Head of caudate nucleus (tissue), 42 donors: ENCODE measurements around the gene TTC5.
"Not testable (repeated sequence)": the region's sequence is repeated elsewhere in the genome, so short reads cannot be mapped to it uniquely, and the experiment has no call there.

Experiments used
- DNase-seq, 42 donors: peaks; one replicate each; pipeline versions ENCODE4 v3.0.0 to v3.0.0-alpha.2; 2020 to 2021; ENCODE audit warnings: mixed read lengths in 7 of 42
- intact Hi-C: fragments of 100-400 bp; cut with DNase I; formaldehyde crosslinking; loops from one replicate; pipeline ENCODE4 v1.15.0; 2022

Gene TTC5, protein sequence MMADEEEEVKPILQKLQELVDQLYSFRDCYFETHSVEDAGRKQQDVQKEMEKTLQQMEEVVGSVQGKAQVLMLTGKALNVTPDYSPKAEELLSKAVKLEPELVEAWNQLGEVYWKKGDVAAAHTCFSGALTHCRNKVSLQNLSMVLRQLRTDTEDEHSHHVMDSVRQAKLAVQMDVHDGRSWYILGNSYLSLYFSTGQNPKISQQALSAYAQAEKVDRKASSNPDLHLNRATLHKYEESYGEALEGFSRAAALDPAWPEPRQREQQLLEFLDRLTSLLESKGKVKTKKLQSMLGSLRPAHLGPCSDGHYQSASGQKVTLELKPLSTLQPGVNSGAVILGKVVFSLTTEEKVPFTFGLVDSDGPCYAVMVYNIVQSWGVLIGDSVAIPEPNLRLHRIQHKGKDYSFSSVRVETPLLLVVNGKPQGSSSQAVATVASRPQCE

DNA sequence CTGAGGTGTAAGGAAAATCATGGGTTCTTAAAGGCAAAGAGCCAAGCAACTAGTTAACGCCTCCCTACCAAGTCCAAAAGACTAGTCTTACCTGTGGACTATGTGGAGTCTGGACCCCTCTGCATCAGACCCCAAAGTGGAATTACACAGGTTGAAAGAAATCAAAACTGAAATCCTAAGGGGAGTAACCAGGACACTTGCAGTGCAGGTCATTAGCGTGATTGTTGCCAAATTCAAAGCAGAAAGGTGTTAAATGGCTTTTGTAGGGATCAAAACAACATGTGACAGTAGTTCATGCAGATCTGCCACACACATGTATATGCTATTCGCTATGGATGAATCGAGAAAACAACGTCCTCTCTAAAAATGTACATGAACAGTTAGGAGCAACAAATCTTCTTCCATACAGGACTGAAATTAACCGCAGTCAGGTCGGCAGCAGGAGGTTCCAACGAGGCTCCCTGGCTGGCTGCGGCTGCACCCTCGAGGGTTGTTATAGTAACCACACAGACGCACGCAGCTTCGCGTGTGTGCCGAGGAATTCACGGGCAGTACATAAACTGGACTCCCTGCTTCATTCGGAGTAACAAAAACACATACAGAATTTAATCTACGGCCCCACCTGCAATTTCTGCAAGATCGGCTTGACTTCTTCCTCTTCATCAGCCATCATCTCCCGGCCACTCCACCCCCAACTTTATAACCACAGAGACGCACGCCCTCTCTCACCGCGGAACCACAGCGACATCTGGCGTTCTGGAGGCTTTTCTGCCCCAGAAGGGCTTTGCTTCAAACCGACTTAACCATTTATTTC lies at the start of gene TTC5:
TSS of gene TTC5 (minus strand) at position 687 of the 814 bp plus-strand sequence. CDS start at position 673, 14 bp downstream.
- intact Hi-C loops, result no loop called here
- peak; percentile 66 to 94 (median 86) for DNase-seq

DNA sequence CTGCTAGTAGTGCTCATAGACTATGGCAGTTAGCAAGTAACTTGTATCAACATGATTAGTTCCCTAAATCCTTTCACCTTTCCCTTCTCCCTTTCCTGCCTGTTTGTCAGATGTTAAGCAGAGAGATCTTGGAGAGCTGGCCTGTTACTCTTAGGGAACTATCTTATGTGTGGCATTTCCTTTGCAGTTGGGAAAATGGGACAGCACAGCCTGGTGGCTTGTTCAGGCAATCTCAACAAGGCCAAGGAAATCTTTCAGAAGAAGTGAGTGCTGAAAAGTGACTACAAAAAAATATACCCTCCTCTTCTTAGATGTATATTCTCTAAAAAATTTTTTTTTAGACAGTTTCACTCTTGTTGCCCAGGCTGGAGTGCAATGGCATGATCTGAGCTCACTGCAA lies 45.1 kb upstream of the TTC5 start:
- intact Hi-C loops, result no loop called here
- DNase-seq, result no peak

DNA sequence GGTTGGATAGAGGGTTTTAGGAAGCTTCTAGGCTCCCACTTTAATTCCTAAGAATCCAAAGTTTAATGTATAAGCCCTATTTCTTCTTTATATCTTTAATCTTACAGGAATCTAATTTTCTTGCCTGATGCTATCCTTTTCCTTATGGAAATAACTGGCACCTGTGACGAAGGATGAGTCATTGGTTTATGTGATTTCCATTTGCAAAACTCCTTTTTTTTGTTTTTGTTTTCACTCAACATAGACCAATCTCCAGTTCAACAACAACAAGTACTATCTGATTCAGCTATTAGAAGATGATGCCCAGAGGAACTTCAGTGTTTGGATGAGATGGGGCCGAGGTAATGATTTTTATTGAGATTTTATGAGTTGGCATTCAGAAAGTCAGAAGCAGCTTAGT lies 44.5 kb upstream of the TTC5 start:
- no peak for DNase-seq
- intact Hi-C loops, result no loop called here

DNA sequence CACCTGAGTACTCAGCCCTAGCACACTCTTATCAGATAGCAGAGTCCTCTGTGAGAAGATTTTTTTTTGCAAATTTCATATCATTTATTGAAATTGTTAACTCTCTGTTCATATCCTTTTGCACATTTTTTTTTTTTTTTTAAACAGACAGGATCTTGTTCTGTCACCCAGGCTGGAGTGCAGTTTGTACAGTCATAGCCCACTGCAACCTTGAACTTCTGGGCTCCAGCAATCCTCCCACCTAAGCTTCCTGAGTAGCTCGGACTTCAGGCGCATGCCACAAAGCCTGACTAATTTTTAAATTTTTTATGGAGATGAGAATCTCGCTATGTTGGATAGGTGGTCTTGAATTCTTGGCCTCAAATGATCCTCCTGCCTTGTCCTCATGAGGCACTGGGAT lies 42.0 kb upstream of the TTC5 start:
- intact Hi-C loops, result no loop called here

DNA sequence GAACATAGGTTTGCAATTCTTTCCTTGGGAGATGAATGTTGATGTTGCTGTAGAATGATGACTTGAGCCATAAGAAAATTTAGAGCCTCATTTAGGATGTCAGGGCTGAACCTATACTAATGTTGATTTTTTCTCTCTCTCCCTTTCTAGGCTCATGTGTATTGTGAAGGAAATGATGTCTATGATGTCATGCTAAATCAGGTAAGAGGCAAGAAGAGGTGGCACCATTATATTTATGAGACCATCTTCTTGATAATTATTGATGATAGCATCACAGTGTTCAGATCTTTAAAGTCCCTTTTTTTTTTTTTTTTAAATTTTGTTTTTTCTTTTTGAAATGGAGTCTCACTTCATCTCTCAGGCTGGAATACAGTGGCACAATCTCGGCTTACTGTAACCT lies 41.0 kb upstream of the TTC5 start:
- DNase-seq, result no peak
- intact Hi-C loops, result no loop called here

More for the DNA sequence above, 42.0 kb upstream of the TTC5 start:
- DNase-seq, result no peak

DNA sequence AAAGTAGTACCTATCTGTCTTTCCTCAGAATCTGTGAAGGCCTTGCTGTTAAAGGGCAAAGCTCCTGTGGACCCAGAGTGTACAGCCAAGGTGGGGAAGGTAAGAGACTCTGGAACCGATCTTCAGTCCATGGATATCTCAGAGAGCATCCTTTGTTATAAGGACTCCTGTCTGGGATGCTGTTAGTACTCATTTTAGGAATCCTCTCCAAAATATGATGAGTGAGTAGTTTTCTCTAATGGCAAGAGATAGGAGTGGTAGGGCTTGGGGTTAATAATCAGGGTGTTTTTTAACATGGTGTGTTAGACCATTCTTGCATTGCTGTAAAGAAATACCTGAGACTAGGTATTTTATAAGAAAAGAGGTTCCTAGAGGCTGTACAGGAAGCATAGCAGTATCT lies 39.6 kb upstream of the TTC5 start:
- intact Hi-C loops, result no loop called here

DNA sequence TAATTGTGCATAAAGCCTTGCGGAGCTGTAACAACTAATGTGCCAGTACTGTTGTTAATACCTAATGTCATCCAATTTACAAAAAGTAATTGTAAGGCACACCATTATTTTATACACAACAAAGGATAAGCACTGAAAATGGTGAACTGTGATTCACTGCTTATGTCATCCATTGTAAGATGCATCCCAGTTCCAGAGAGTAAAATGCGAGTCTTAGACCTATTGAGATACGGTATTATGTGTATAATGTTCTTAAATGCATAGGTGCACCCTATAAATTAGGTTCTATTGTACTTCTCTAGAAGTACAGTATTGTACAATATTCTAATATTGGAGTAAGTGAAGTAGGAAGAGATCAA lies 38.1 kb upstream of the TTC5 start:
- intact Hi-C loops, result loop anchor here (2.0 to 5.0 kb wide), 2 partner anchors 117 to 268 kb away; partner anchors contain the start of gene PIP4P1
- DNase-seq, result peak in 1 of 42 donors; percentile 3

More for the DNA sequence above, 39.6 kb upstream of the TTC5 start:
- DNase-seq, result no peak

DNA sequence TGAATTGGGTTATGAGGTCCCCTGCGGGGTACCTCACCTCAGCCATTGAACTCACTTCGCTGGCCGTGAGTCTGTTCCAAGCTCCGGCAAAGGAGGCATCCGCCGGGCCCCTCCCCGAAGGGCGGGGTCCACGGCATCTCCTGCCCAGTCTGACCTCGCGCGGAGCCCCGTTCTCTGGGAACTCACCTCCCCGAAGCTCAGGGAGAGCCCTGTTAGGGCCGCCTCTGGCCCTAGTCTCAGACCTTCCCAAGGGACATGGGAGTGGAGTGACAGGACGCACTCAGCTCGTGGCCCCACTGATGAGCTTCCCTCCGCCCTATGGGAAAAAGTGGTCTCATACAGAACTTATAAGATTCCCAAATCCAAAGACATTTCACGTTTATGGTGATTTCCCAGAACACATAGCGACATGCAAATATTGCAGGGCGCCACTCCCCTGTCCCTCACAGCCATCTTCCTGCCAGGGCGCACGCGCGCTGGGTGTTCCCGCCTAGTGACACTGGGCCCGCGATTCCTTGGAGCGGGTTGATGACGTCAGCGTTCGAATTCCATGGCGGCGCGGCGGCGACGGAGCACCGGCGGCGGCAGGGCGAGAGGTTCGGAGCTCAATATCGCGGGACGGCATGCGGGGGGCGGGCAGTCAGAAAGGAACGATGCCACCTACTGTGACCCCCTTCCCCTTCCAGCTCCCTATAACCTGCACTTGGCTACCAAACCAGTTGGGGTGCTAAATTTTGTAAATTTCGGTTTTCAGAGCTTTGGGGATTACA lies 37.5 kb upstream of the TTC5 start, which contains the start of gene PARP2:
TSS of gene PARP2 (plus strand) at position 544 of the 770 bp plus-strand sequence. CDS start at position 551, 7 bp downstream.
- DNase-seq, result peak; percentile 94 to 100 (median 98)
- intact Hi-C loops, result loop anchor here (2.0 to 5.0 kb wide), 2 partner anchors 118 to 269 kb away; partner anchors contain the start of gene PIP4P1

DNA sequence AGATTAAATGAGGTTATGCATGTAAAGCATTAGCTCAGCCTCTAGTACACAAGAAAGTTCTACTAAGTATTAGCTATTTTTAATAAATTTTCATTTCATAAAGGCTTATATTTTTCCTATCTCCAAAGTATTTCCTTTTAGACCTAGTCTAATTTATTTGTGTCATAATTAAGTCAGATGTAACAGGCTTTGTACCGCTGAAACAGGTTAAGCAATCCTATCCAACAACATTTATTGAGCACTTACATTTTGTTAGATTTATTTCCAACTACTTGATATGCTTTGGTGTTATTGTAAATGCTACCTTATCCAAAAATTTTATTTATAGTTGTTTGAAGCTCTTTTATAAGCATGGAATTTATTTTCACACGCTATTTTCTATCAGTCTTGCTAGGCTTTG lies 35.9 kb upstream of the TTC5 start:
- intact Hi-C loops, result loop anchor here (2.0 to 5.0 kb wide), 2 partner anchors 119 to 271 kb away; partner anchors contain the start of gene PIP4P1

DNA sequence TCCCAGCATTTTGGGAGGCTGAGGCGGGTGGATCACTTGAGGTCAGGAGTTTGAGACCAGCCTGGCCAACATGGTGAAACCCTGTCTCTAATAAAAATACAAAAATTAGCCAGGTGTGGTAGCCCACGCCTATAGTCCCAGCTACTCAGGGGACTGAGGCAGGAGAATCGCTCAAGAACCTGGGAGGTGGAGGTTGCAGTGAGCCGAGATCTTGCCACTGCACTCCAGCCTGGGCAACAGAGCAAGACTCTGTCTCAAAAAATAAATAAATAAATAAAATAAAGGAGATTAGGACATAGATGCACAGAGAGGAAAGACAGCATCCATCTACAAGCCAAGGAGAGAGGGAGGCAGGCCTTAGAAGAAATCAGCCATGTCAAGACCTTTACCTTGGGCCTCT lies 35.3 kb upstream of the TTC5 start:
- DNase-seq, result not testable (repeated sequence)
- intact Hi-C loops, result loop anchor here (5.0 kb wide), 1 partner anchor 271 kb away; no protein-coding TSS in a partner anchor

More for the DNA sequence above, 35.9 kb upstream of the TTC5 start:
- DNase-seq, result no peak

DNA sequence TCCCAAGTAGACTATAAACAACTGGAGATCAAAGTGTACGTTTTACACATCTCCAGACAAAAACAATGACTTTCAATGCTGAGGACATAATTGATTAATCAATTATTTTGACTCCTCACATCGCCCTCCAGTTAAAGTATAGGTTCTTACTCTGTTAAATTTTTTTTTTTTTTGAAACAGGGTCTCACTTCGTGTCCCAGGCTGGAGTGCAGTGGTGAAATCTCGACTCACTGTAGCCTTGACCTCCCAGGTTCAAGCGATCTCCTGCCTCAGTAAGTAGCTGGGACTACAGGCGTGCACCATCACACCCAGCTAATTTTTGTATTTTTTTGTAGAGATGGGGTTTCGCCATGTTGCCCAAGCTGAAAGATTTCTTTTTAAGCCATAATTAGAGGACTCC lies 28.3 kb upstream of the TTC5 start:
- DNase-seq, result no peak
- intact Hi-C loops, result no loop called here

DNA sequence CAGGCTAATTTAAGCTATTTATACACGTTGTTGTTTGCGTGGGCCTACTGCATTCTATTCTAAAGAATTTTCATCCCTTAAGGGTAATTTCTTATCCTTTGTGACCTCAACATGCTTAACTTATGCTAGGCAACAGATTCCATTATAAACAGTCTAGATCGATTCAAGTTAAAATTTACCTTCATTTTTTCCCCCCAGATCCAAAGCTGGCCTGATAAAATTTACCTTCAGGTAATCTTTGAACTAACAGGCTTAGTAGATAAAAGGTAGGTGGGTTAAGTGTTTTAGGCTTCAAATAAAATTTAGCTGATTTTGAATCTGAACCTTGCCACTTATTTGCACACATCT lies 27.7 kb upstream of the TTC5 start:
- intact Hi-C loops, result no loop called here
- no peak for DNase-seq

DNA sequence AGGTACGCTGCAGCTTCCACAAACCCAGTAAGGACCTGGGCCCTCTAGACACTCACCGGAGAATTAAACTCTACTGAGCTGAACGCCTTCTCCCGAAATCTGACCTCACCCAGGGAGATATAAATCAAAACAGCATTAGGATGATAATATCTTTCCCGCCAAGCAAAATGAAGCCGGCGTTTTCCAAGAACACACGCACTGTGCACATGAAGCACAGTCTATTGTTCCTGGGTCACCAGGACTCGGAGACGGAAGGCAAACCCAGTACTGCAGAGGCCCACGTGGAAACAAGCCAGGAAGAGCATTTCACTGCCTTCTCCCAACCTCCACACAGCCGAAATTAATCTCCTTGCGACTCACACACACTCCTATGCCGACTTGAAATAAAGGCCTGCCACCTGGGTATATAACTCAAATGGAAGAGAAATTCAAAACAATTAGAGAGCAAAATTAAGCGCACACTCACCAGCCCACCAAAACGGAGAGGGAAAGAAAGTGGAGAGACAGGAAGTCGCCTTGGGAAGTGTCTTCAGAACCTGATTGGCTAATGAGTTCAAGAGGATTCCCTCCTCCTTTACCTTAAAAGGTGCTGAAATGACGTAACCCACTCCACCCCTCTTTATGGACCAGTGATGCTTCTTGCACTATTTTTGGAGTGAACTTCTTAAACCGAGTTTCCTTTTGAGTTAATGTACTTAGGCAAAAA lies 27.2 kb upstream of the TTC5 start, which contains the start of gene CCNB1IP1:
TSS of gene CCNB1IP1 (minus strand) at position 492 of the 706 bp plus-strand sequence. CDS start 16,756 bp downstream, outside the sequence.
- DNase-seq, result peak; percentile 27 to 90 (median 64)
- intact Hi-C loops, result no loop called here

DNA sequence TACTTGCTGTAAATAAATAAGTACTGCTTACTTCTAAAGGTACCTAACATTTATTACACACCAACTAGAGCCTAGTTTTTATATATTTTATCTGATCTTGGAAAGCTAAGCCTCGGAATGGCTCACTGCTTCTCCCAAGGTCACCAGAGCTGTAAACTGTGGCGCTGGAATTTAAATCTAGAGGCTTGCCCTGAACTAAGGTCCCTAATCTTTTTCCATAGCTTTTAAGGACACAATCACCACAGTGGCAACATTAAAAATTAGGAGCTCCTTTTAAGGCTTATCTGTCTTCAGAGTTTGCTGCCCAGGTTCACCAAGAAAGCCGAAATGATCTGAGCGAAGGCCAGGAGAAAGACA lies 26.7 kb upstream of the TTC5 start:
- intact Hi-C loops, result no loop called here
- DNase-seq, result peak in 6 of 42 donors; percentile 3 to 39 (median 24)

DNA sequence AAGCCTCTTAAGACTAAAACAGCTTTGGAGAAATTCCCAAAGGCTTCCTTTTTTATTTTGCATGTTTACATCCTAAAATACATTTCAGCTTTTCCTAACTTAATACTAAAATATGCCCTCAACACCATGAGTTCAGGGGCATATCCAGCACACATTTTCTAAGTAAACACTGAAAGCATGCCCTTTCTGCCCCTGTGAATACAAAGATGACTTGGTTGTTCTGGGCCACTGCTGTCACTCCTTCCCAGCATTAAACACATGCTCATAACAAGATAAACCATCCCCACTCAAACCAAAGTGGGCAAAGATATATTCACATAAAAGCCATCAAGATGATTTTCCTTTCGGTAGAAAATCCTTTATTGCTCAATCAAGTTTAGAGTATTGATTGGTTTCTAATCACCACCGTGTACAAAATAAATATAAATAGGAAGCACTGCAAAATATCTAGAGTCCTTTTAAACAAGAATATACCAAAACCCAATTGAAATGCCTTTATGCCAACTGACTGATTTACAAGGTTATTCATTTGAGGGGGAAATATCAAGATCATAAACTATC lies 25.4 kb upstream of the TTC5 start:
- intact Hi-C loops, result no loop called here
- no peak for DNase-seq

DNA sequence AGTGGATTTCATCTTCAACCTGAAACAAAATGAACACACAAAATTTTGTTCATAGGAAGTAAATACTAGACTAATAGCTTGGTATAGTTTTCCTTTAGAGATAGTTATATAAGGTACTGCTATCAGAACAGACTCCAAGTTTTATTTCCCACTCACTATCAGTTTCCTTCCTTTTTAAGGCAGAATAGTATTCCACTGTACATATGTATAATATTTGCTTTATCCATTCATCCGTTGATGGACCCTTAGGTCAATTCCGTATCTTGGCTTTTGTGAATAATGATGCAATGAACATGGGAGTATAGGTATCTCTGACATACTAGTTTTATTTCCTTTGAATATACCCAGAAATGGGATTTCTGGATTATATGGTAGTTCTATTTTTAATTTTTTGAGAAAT lies 23.6 kb upstream of the TTC5 start:
- DNase-seq, result no peak

DNA sequence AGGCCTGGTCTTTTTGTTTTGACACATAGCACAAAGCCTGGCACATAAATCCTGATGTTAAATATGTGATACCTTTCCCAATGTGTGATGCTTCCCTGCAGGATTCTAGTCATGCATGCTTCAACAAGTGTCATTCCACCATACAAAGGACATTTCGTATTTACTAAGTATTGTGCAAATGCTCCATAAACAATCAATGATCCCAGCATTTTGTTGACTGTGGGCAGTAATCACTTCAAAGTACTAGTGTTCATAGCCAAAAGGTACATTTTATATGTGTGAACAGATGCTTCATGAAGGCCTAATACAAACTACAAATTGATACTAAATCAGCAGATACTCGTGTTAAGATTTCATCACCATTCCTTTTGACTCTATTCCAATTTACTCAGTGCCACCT lies 23.0 kb upstream of the TTC5 start:
- intact Hi-C loops, result loop anchor here (5.0 kb wide), 2 partner anchors 279 to 354 kb away; partner anchors contain the start of gene RNASE4
- no peak for DNase-seq

More for the DNA sequence above, 23.6 kb upstream of the TTC5 start:
- intact Hi-C loops, result loop anchor here (5.0 kb wide), 2 partner anchors 278 to 353 kb away; partner anchors contain the start of gene RNASE4
